Neural cell (in vitro differentiated cells): ENCODE results near the gene MCOLN3.

Experiments
- EP300 ChIP-seq: fragments of 450-650 bp; conservative IDR thresholded peaks from 2 replicates; pipeline ENCODE4 v1.6.1; 2014; ENCODE audit warnings: antibody characterized with exemption, mild to moderate bottlenecking, moderate library complexity; ENCODE audit not compliant: poor library complexity, severe bottlenecking
- EZH2 ChIP-seq: fragments of 200-600, 300-800 bp; shearing (Covaris generic), sonication (generic); IDR thresholded peaks from 2 replicates; pipeline ENCODE4 v1.6.1; 2014; ENCODE audit warnings: antibody characterized with exemption, low read length, borderline replicate concordance, mild to moderate bottlenecking; ENCODE audit not compliant: insufficient read depth, poor library complexity, severe bottlenecking
- POLR2AphosphoS5 ChIP-seq: IDR thresholded peaks from 2 replicates; pipeline ENCODE4 v1.6.1; 2012
- TAF1 ChIP-seq: IDR thresholded peaks from 2 replicates; pipeline ENCODE4 v1.6.1; 2012; ENCODE audit warnings: low read depth
- TF ChIP-seq, protein P1 (sequence below): fragments of 450-650 bp; IDR thresholded peaks from 2 replicates; pipeline ENCODE4 v1.5.1; 2014; ENCODE audit warnings: antibody characterized with exemption, mild to moderate bottlenecking, moderate library complexity; ENCODE audit not compliant: poor library complexity, severe bottlenecking
- TF ChIP-seq, protein P2 (sequence below): IDR thresholded peaks from 2 replicates; pipeline ENCODE4 v1.6.1; 2012; ENCODE audit warnings: borderline replicate concordance

DNA sequence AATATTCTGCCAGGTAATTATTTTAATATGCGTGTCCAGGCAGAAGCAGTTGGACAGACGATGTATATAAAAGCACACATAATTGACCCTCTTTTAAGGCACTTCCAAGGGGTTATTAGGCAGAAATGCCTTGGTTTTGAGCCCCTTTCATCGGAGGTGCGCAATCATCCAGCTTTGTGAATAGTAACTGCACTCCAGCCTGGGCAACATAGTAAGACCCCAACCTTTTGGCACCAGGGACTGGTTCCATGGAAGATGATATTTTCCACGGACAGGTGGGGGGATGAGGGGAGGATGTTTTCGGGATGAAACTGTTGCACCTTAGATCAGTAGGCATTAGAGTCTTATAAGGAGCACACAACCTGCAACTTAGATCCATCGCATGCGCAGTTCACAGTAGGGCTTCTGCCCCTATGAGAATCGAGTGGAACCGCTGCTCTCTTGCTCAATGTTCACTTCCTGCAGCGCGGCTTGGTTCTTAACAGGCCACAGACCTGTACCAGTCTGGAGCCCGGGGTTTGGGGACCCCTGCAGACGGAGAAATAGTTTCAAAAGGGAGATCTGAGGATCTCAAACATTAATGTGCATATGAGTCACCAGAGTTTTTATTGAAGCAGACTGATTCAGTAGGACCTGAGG, 49.5 kb downstream of the MCOLN3 start:
- TF ChIP-seq, protein P1, sequence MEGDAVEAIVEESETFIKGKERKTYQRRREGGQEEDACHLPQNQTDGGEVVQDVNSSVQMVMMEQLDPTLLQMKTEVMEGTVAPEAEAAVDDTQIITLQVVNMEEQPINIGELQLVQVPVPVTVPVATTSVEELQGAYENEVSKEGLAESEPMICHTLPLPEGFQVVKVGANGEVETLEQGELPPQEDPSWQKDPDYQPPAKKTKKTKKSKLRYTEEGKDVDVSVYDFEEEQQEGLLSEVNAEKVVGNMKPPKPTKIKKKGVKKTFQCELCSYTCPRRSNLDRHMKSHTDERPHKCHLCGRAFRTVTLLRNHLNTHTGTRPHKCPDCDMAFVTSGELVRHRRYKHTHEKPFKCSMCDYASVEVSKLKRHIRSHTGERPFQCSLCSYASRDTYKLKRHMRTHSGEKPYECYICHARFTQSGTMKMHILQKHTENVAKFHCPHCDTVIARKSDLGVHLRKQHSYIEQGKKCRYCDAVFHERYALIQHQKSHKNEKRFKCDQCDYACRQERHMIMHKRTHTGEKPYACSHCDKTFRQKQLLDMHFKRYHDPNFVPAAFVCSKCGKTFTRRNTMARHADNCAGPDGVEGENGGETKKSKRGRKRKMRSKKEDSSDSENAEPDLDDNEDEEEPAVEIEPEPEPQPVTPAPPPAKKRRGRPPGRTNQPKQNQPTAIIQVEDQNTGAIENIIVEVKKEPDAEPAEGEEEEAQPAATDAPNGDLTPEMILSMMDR, result no peak
- TF ChIP-seq TAF1 (no peak), POLR2AphosphoS5 (no peak), EP300 (no peak), EZH2 (no peak)
- TF ChIP-seq, protein P2, sequence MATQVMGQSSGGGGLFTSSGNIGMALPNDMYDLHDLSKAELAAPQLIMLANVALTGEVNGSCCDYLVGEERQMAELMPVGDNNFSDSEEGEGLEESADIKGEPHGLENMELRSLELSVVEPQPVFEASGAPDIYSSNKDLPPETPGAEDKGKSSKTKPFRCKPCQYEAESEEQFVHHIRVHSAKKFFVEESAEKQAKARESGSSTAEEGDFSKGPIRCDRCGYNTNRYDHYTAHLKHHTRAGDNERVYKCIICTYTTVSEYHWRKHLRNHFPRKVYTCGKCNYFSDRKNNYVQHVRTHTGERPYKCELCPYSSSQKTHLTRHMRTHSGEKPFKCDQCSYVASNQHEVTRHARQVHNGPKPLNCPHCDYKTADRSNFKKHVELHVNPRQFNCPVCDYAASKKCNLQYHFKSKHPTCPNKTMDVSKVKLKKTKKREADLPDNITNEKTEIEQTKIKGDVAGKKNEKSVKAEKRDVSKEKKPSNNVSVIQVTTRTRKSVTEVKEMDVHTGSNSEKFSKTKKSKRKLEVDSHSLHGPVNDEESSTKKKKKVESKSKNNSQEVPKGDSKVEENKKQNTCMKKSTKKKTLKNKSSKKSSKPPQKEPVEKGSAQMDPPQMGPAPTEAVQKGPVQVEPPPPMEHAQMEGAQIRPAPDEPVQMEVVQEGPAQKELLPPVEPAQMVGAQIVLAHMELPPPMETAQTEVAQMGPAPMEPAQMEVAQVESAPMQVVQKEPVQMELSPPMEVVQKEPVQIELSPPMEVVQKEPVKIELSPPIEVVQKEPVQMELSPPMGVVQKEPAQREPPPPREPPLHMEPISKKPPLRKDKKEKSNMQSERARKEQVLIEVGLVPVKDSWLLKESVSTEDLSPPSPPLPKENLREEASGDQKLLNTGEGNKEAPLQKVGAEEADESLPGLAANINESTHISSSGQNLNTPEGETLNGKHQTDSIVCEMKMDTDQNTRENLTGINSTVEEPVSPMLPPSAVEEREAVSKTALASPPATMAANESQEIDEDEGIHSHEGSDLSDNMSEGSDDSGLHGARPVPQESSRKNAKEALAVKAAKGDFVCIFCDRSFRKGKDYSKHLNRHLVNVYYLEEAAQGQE, result no peak
